Measurements from ENCODE around the gene NDFIP2.

DNA sequence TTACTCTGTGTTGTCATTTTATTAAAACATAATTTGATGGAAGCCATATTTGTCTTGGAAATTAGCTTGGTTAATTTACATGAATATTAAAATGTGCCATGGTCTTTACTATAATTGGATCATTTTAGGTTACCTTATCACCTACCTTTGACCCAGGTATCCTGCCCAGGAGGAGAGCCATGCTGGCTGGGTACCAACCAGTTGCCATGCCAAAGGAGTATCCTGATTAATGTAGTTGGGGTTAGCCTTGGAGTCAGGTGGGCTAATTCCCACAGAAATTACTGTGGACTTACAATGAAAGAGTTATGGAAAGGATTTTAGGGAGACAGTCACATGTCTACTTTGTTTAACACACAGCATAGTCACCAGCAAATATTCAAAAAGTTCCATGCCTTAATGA is 32.0 kb downstream of the NDFIP2 start:
- TF ChIP-seq EZH2 (IDR thresholded peaks at IDR 0.05; ENCODE audit: borderline replicate concordance, control insufficient read depth, low read depth, low read length) (no peak), NFIC (IDR thresholded peaks at IDR 0.05; ENCODE audit: low read depth, low read length) (no peak), NFYB (IDR thresholded peaks at IDR 0.05; ENCODE audit: insufficient read depth, low read depth, low read length) (no peak), EGR1 (IDR thresholded peaks at IDR 0.05; ENCODE audit: borderline replicate concordance in 1 of 2, low read depth in 2 of 2, low read length in 2 of 2) (no peak), GATAD2B (conservative IDR thresholded peaks at IDR 0.05; ENCODE audit: low read depth) (no peak), RAD21 (IDR thresholded peaks at IDR 0.05; ENCODE audit: insufficient read depth, low read depth, low read length) (no peak)
- TF ChIP-seq, protein P1, sequence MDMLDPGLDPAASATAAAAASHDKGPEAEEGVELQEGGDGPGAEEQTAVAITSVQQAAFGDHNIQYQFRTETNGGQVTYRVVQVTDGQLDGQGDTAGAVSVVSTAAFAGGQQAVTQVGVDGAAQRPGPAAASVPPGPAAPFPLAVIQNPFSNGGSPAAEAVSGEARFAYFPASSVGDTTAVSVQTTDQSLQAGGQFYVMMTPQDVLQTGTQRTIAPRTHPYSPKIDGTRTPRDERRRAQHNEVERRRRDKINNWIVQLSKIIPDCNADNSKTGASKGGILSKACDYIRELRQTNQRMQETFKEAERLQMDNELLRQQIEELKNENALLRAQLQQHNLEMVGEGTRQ (IDR thresholded peaks at IDR 0.05; ENCODE audit: borderline replicate concordance, low read depth, low read length), result no peak
- TF ChIP-seq, protein P2, sequence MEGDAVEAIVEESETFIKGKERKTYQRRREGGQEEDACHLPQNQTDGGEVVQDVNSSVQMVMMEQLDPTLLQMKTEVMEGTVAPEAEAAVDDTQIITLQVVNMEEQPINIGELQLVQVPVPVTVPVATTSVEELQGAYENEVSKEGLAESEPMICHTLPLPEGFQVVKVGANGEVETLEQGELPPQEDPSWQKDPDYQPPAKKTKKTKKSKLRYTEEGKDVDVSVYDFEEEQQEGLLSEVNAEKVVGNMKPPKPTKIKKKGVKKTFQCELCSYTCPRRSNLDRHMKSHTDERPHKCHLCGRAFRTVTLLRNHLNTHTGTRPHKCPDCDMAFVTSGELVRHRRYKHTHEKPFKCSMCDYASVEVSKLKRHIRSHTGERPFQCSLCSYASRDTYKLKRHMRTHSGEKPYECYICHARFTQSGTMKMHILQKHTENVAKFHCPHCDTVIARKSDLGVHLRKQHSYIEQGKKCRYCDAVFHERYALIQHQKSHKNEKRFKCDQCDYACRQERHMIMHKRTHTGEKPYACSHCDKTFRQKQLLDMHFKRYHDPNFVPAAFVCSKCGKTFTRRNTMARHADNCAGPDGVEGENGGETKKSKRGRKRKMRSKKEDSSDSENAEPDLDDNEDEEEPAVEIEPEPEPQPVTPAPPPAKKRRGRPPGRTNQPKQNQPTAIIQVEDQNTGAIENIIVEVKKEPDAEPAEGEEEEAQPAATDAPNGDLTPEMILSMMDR (IDR thresholded peaks at IDR 0.05 in 2 of 3, conservative IDR thresholded peaks at IDR 0.05 in 1 of 3; ENCODE audit: control insufficient read depth in 2 of 3, extremely low read depth in 1 of 3, insufficient read depth in 1 of 3, low read depth in 3 of 3, low read length in 3 of 3), result no peak
- TF ChIP-seq, protein P3, sequence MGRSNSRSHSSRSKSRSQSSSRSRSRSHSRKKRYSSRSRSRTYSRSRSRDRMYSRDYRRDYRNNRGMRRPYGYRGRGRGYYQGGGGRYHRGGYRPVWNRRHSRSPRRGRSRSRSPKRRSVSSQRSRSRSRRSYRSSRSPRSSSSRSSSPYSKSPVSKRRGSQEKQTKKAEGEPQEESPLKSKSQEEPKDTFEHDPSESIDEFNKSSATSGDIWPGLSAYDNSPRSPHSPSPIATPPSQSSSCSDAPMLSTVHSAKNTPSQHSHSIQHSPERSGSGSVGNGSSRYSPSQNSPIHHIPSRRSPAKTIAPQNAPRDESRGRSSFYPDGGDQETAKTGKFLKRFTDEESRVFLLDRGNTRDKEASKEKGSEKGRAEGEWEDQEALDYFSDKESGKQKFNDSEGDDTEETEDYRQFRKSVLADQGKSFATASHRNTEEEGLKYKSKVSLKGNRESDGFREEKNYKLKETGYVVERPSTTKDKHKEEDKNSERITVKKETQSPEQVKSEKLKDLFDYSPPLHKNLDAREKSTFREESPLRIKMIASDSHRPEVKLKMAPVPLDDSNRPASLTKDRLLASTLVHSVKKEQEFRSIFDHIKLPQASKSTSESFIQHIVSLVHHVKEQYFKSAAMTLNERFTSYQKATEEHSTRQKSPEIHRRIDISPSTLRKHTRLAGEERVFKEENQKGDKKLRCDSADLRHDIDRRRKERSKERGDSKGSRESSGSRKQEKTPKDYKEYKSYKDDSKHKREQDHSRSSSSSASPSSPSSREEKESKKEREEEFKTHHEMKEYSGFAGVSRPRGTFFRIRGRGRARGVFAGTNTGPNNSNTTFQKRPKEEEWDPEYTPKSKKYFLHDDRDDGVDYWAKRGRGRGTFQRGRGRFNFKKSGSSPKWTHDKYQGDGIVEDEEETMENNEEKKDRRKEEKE (IDR thresholded peaks at IDR 0.05), result no peak
